ENCODE results near the gene GTF2IRD1. TPM values are rescaled to one million over a fixed set of nuclear protein-coding genes. Genes with fewer than 3 reads are reported as not detected.

The GTF2IRD1 gene
- total and polyA plus RNA-seq, 9 donors, result 12.5 to 44.3 (median 40.7) TPM

GRCh38 chr7:74498354-74498753 lies 44.6 kb downstream of the GTF2IRD1 start:
- WGBS (ENCODE audit: insufficient coverage), result no CpG with 5 or more reads among the region's 4 CpGs
- no peak for DNase-seq
- Histone ChIP-seq H3K4me3 (ENCODE audit: low read length) (no peak overlapping the region), H3K36me3 (ENCODE audit: control insufficient read depth, insufficient read depth, low read length) (peaks cover 2% of the 10 kb centered on the region), H3K27ac (ENCODE audit: low read length) (no peak overlapping the region), H3K4me1 (ENCODE audit: control insufficient read depth, insufficient read depth, low read length) (peaks cover 41% of the 10 kb centered on the region), H3K27me3 (ENCODE audit: control insufficient read depth, insufficient read depth, low read length) (no peaks in the 10 kb centered on the region), H3K9me3 (replicated peaks; ENCODE audit: control insufficient read depth, low read depth, low read length) (no peaks in the 10 kb centered on the region)

- Histone ChIP-seq H3K36me3 (ENCODE audit: control insufficient read depth, insufficient read depth, low read length) (no peaks in the 10 kb centered on the region), H3K27ac (ENCODE audit: low read length) (no peak overlapping the region), H3K4me1 (ENCODE audit: control insufficient read depth, insufficient read depth, low read length) (peaks cover 36% of the 10 kb centered on the region), H3K9me3 (replicated peaks; ENCODE audit: control insufficient read depth, low read depth, low read length) (no peaks in the 10 kb centered on the region), H3K4me3 (ENCODE audit: low read length) (no peak overlapping the region), H3K27me3 (ENCODE audit: control insufficient read depth, insufficient read depth, low read length) (no peaks in the 10 kb centered on the region)
- no peak for DNase-seq
- 68% methylated on average over 4 of the region's 8 CpGs for WGBS (ENCODE audit: insufficient coverage)
These were observed 45.5 kb downstream of the GTF2IRD1 start for GRCh38 chr7:74498996-74499834.

- H3K4me1 ChIP-seq (ENCODE audit: control insufficient read depth, insufficient read depth, low read length), result peaks cover 38% of the 10 kb centered on the region
- DNase-seq, result no peak
- 52% methylated on average over 4 of the region's 9 CpGs for WGBS (ENCODE audit: insufficient coverage)
These were observed 46.2 kb downstream of the GTF2IRD1 start for GRCh38 chr7:74499835-74500388.

GRCh38 chr7:74501298-74501697 lies 47.6 kb downstream of the GTF2IRD1 start:
- H3K4me3 ChIP-seq (ENCODE audit: low read length), result no peak overlapping the region

More at GRCh38 chr7:74499835-74500388, 46.2 kb downstream of the GTF2IRD1 start:
- Histone ChIP-seq H3K9me3 (replicated peaks; ENCODE audit: control insufficient read depth, low read depth, low read length) (no peaks in the 10 kb centered on the region), H3K4me3 (ENCODE audit: low read length) (no peak overlapping the region), H3K27me3 (ENCODE audit: control insufficient read depth, insufficient read depth, low read length) (no peaks in the 10 kb centered on the region), H3K27ac (ENCODE audit: low read length) (no peak overlapping the region), H3K36me3 (ENCODE audit: control insufficient read depth, insufficient read depth, low read length) (peaks cover 2% of the 10 kb centered on the region)

GRCh38 chr7:74502216-74502891 lies 48.6 kb downstream of the GTF2IRD1 start:
- Histone ChIP-seq H3K4me3 (ENCODE audit: low read length) (no peak overlapping the region), H3K4me1 (ENCODE audit: control insufficient read depth, insufficient read depth, low read length) (peaks cover 46% of the 10 kb centered on the region), H3K27me3 (ENCODE audit: control insufficient read depth, insufficient read depth, low read length) (no peaks in the 10 kb centered on the region), H3K27ac (ENCODE audit: low read length) (peak overlapping the region; percentile 72), H3K36me3 (ENCODE audit: control insufficient read depth, insufficient read depth, low read length) (peaks cover 2% of the 10 kb centered on the region), H3K9me3 (replicated peaks; ENCODE audit: control insufficient read depth, low read depth, low read length) (no peaks in the 10 kb centered on the region)
- WGBS (ENCODE audit: insufficient coverage), result 75% methylated on average over 14 of the region's 14 CpGs
- DNase-seq, result peak; percentile 61

More at GRCh38 chr7:74501298-74501697, 47.6 kb downstream of the GTF2IRD1 start:
- no peaks in the 10 kb centered on the region for H3K9me3 ChIP-seq (replicated peaks; ENCODE audit: control insufficient read depth, low read depth, low read length)
- H3K27ac ChIP-seq (ENCODE audit: low read length), result peak overlapping the region; percentile 37
- peak; percentile 37 for DNase-seq
- H3K4me1 ChIP-seq (ENCODE audit: control insufficient read depth, insufficient read depth, low read length), result peaks cover 39% of the 10 kb centered on the region
- no peaks in the 10 kb centered on the region for H3K27me3 ChIP-seq (ENCODE audit: control insufficient read depth, insufficient read depth, low read length)
- WGBS (ENCODE audit: insufficient coverage), result 38% methylated on average over 6 of the region's 10 CpGs
- H3K36me3 ChIP-seq (ENCODE audit: control insufficient read depth, insufficient read depth, low read length), result peaks cover 2% of the 10 kb centered on the region

- Histone ChIP-seq H3K4me3 (ENCODE audit: low read length) (no peak overlapping the region), H3K4me1 (ENCODE audit: control insufficient read depth, insufficient read depth, low read length) (peaks cover 46% of the 10 kb centered on the region), H3K36me3 (ENCODE audit: control insufficient read depth, insufficient read depth, low read length) (peaks cover 6% of the 10 kb centered on the region), H3K9me3 (replicated peaks; ENCODE audit: control insufficient read depth, low read depth, low read length) (no peaks in the 10 kb centered on the region), H3K27ac (ENCODE audit: low read length) (no peak overlapping the region), H3K27me3 (ENCODE audit: control insufficient read depth, insufficient read depth, low read length) (no peaks in the 10 kb centered on the region)
- WGBS (ENCODE audit: insufficient coverage), result 85% methylated on average over 5 of the region's 8 CpGs
- DNase-seq, result no peak
These were observed 49.4 kb downstream of the GTF2IRD1 start for GRCh38 chr7:74503061-74503460.

GRCh38 chr7:74503943-74504342 lies 50.2 kb downstream of the GTF2IRD1 start:
- H3K27me3 ChIP-seq (ENCODE audit: control insufficient read depth, insufficient read depth, low read length), result no peaks in the 10 kb centered on the region
- H3K4me3 ChIP-seq (ENCODE audit: low read length), result no peak overlapping the region
- H3K36me3 ChIP-seq (ENCODE audit: control insufficient read depth, insufficient read depth, low read length), result peaks cover 12% of the 10 kb centered on the region
- no peaks in the 10 kb centered on the region for H3K9me3 ChIP-seq (replicated peaks; ENCODE audit: control insufficient read depth, low read depth, low read length)
- H3K27ac ChIP-seq (ENCODE audit: low read length), result no peak overlapping the region
- DNase-seq, result no peak
- 100% methylated on average over 1 of the region's 8 CpGs for WGBS (ENCODE audit: insufficient coverage)
- H3K4me1 ChIP-seq (ENCODE audit: control insufficient read depth, insufficient read depth, low read length), result peaks cover 46% of the 10 kb centered on the region

- Histone ChIP-seq H3K4me3 (ENCODE audit: low read length) (no peak overlapping the region), H3K27me3 (ENCODE audit: control insufficient read depth, insufficient read depth, low read length) (no peaks in the 10 kb centered on the region), H3K9me3 (replicated peaks; ENCODE audit: control insufficient read depth, low read depth, low read length) (no peaks in the 10 kb centered on the region), H3K36me3 (ENCODE audit: control insufficient read depth, insufficient read depth, low read length) (peaks cover 15% of the 10 kb centered on the region), H3K4me1 (ENCODE audit: control insufficient read depth, insufficient read depth, low read length) (peaks cover 44% of the 10 kb centered on the region), H3K27ac (ENCODE audit: low read length) (peak overlapping the region; percentile 45)
- peak; percentile 71 for DNase-seq
- WGBS (ENCODE audit: insufficient coverage), result 28% methylated on average over 17 of the region's 20 CpGs
These were observed 52.0 kb downstream of the GTF2IRD1 start for GRCh38 chr7:74505471-74506324.

GRCh38 chr7:74506325-74506724 lies 52.6 kb downstream of the GTF2IRD1 start:
- 67% methylated on average over 1 of the region's 3 CpGs for WGBS (ENCODE audit: insufficient coverage)
- Histone ChIP-seq H3K36me3 (ENCODE audit: control insufficient read depth, insufficient read depth, low read length) (peaks cover 17% of the 10 kb centered on the region), H3K4me1 (ENCODE audit: control insufficient read depth, insufficient read depth, low read length) (peaks cover 42% of the 10 kb centered on the region), H3K4me3 (ENCODE audit: low read length) (no peak overlapping the region), H3K9me3 (replicated peaks; ENCODE audit: control insufficient read depth, low read depth, low read length) (no peaks in the 10 kb centered on the region), H3K27me3 (ENCODE audit: control insufficient read depth, insufficient read depth, low read length) (no peaks in the 10 kb centered on the region), H3K27ac (ENCODE audit: low read length) (peak overlapping the region; percentile 32)
- no peak for DNase-seq

Data from muscle of leg (tissue), 11 donors.